IMR-90 (cell line): ENCODE measurements around the gene ROCK2. TPM values are rescaled to one million over a fixed set of nuclear protein-coding genes. Genes with fewer than 3 reads are reported as not detected.

Experiments used
- ATAC-seq: fragments of 200-7000 bp; cut with Tn5 transposase; 2 replicates; pipeline ENCODE4 v1.9.1; 2020; ENCODE audit warnings: low read depth, mild to moderate bottlenecking, moderate library complexity
- BruUV-seq: library from RNA; stranded (reverse); fragments of 400-500 nt; replicated peaks from 2 replicates; lab custom pipeline; 2021; lab: Mats Ljungman, UMichigan
- CTCF ChIA-PET: fragments of 300-600 bp; formaldehyde crosslinking; extraction: SDS; loops from one replicate; lab custom pipeline; 2021; ENCODE audit warnings: antibody characterized with exemption; lab: Yijun Ruan, JAX
- POLR2A ChIA-PET: fragments of 300-600 bp; sonication (Branson Sonifier 250); formaldehyde crosslinking; loops from one replicate; lab custom pipeline; 2022; ENCODE audit warnings: antibody characterized with exemption; ENCODE audit not compliant: unreplicated experiment; lab: Charles Lee
- DNase-seq: peaks from one replicate; pipeline ENCODE4 v3.0.0; 2013
- H2AFZ ChIP-seq: replicated peaks from 2 replicates; pipeline ENCODE3; 2013; ENCODE audit warnings: low read length, mild to moderate bottlenecking; ENCODE audit not compliant: poor library complexity
- H2AK5ac ChIP-seq: 2 replicates; pipeline ENCODE4 v1.6.1; 2013; ENCODE audit warnings: low read depth, low read length, inconsistent platforms
- H2AK9ac ChIP-seq: replicated peaks from 2 replicates; pipeline ENCODE3; 2013; ENCODE audit warnings: mild to moderate bottlenecking, low read depth, low read length, moderate library complexity; ENCODE audit not compliant: poor library complexity
- H2BK120ac ChIP-seq: 2 replicates; pipeline ENCODE4 v1.6.1; 2013; ENCODE audit warnings: low read depth, low read length, inconsistent platforms
- H2BK15ac ChIP-seq: 3 replicates; pipeline ENCODE4 v1.6.1; 2013; ENCODE audit warnings: low read depth, low read length, inconsistent platforms
- H2BK20ac ChIP-seq: 2 replicates; pipeline ENCODE4 v1.6.1; 2013; ENCODE audit warnings: low read depth, mild to moderate bottlenecking, inconsistent platforms, low read length, moderate library complexity
- H2BK5ac ChIP-seq: 2 replicates; pipeline ENCODE4 v1.6.1; 2013; ENCODE audit warnings: mild to moderate bottlenecking, low read depth, low read length, inconsistent platforms; ENCODE audit not compliant: poor library complexity, severe bottlenecking
- H3K14ac ChIP-seq: replicated peaks from 2 replicates; pipeline ENCODE4 v1.6.1; 2013; ENCODE audit warnings: low read depth, low read length, inconsistent platforms
- H3K18ac ChIP-seq: 2 replicates; pipeline ENCODE4 v1.6.1; 2013; ENCODE audit warnings: low read depth, low read length, control low read depth
- H3K23ac ChIP-seq: 2 replicates; pipeline ENCODE4 v1.6.1; 2013; ENCODE audit warnings: low read depth, low read length, inconsistent platforms
- H3K27ac ChIP-seq: 2 replicates; pipeline ENCODE4 v1.5.1; 2013; ENCODE audit warnings: mild to moderate bottlenecking, control low read depth, low read length; ENCODE audit not compliant: insufficient read depth
- H3K27me3 ChIP-seq: 2 replicates; pipeline ENCODE4 v1.6.1; 2013; ENCODE audit warnings: low read length; ENCODE audit not compliant: control insufficient read depth, insufficient read depth
- H3K36me3 ChIP-seq: 2 replicates; pipeline ENCODE4 v1.6.1; 2013; ENCODE audit warnings: low read length, mixed read lengths; ENCODE audit not compliant: control insufficient read depth, insufficient read depth
- H3K4ac ChIP-seq: 2 replicates; pipeline ENCODE4 v1.6.1; 2013; ENCODE audit warnings: low read depth, low read length, inconsistent platforms
- H3K4me1 ChIP-seq: 2 replicates; pipeline ENCODE4 v1.6.1; 2013; ENCODE audit warnings: low read length, mixed read lengths; ENCODE audit not compliant: control insufficient read depth, insufficient read depth
- H3K4me2 ChIP-seq: 2 replicates; pipeline ENCODE4 v1.6.1; 2013; ENCODE audit warnings: low read depth, mild to moderate bottlenecking, control low read depth, low read length, moderate library complexity
- H3K4me3 ChIP-seq: 2 replicates; pipeline ENCODE4 v1.5.1; 2013; ENCODE audit warnings: low read depth, mild to moderate bottlenecking, control low read depth, low read length, moderate library complexity; ENCODE audit not compliant: insufficient read depth
- H3K56ac ChIP-seq: 2 replicates; pipeline ENCODE4 v1.6.1; 2013; ENCODE audit warnings: low read length, inconsistent platforms; ENCODE audit not compliant: insufficient read depth; ENCODE audit errors: extremely low read depth
- H3K79me1 ChIP-seq, 2 experiments: 2 replicates each; pipeline ENCODE4 v1.6.1; 2013; ENCODE audit warnings: low read length in 2 of 2, inconsistent platforms in 1 of 2, low read depth in 1 of 2
- H3K9ac ChIP-seq: 2 replicates; pipeline ENCODE4 v1.6.1; 2013; ENCODE audit warnings: low read depth, low read length, control low read depth
- H3K9me1 ChIP-seq: 2 replicates; pipeline ENCODE4 v1.6.1; 2013; ENCODE audit warnings: low read length, inconsistent platforms; ENCODE audit not compliant: insufficient read depth
- H3K9me3 ChIP-seq: 2 replicates; pipeline ENCODE4 v1.6.1; 2013; ENCODE audit warnings: low read length; ENCODE audit not compliant: control insufficient read depth, insufficient read depth
- H4K20me1 ChIP-seq: 2 replicates; pipeline ENCODE4 v1.6.1; 2013; ENCODE audit warnings: low read length, inconsistent platforms; ENCODE audit not compliant: insufficient read depth
- H4K5ac ChIP-seq: 2 replicates; pipeline ENCODE4 v1.6.1; 2013; ENCODE audit warnings: mild to moderate bottlenecking, low read depth, low read length, control low read depth
- H4K8ac ChIP-seq, 2 experiments: 2 replicates each; pipeline ENCODE4 v1.6.1; 2013; ENCODE audit warnings: low read depth in 2 of 2, low read length in 2 of 2, control low read depth in 1 of 2, inconsistent platforms in 1 of 2
- H4K91ac ChIP-seq: 2 replicates; pipeline ENCODE4 v1.6.1; 2013; ENCODE audit warnings: low read depth, low read length, inconsistent platforms; ENCODE audit not compliant: insufficient read depth
- BHLHE40 ChIP-seq: fragments of 150-350 bp; IDR thresholded peaks from 2 replicates; pipeline ENCODE4 v1.6.1; 2016; ENCODE audit warnings: mild to moderate bottlenecking, low read depth, low read length
- CEBPB ChIP-seq: IDR thresholded peaks from 2 replicates; pipeline ENCODE4 v1.6.1; 2012; ENCODE audit warnings: low read depth, low read length, improper control_type of control experiment
- CTCF ChIP-seq: conservative IDR thresholded peaks from 2 replicates; pipeline ENCODE4 v1.5.1; 2012; ENCODE audit warnings: mild to moderate bottlenecking, low read depth, low read length, improper control_type of control experiment
- FOS ChIP-seq: fragments of 150-350 bp; IDR thresholded peaks from 2 replicates; pipeline ENCODE4 v1.6.1; 2016; ENCODE audit warnings: low read depth, low read length
- MAFK ChIP-seq: IDR thresholded peaks from 2 replicates; pipeline ENCODE4 v1.6.1; 2012; ENCODE audit warnings: low read depth, low read length, improper control_type of control experiment
- MAZ ChIP-seq: IDR thresholded peaks from 2 replicates; pipeline ENCODE4 v1.6.1; 2012; ENCODE audit warnings: low read depth, mild to moderate bottlenecking, low read length, improper control_type of control experiment, moderate library complexity, borderline replicate concordance
- MXI1 ChIP-seq: IDR thresholded peaks from 2 replicates; pipeline ENCODE4 v1.6.1; 2012; ENCODE audit warnings: low read depth, mild to moderate bottlenecking, low read length, moderate library complexity, borderline replicate concordance
- NFE2L2 ChIP-seq: fragments of 150-350 bp; IDR thresholded peaks from 2 replicates; pipeline ENCODE4 v1.6.1; 2016; ENCODE audit warnings: low read depth, mild to moderate bottlenecking, low read length
- POLR2A ChIP-seq: IDR thresholded peaks from 2 replicates; pipeline ENCODE4 v1.6.1; 2012; ENCODE audit warnings: mild to moderate bottlenecking, low read depth, low read length
- RAD21 ChIP-seq: IDR thresholded peaks from 2 replicates; pipeline ENCODE4 v1.6.1; 2012; ENCODE audit warnings: low read length, improper control_type of control experiment
- RCOR1 ChIP-seq: IDR thresholded peaks from 2 replicates; pipeline ENCODE4 v1.6.1; 2012; ENCODE audit warnings: mild to moderate bottlenecking, low read length, improper control_type of control experiment; ENCODE audit not compliant: insufficient replicate concordance
- RFX5 ChIP-seq: IDR thresholded peaks from 2 replicates; pipeline ENCODE4 v1.8.0; 2012; ENCODE audit warnings: low read depth, mild to moderate bottlenecking, low read length, moderate library complexity
- SMC3 ChIP-seq: fragments of 150-350 bp; IDR thresholded peaks from 2 replicates; pipeline ENCODE4 v1.6.1; 2016; ENCODE audit warnings: low read depth, mild to moderate bottlenecking, antibody characterized with exemption, low read length, moderate library complexity
- WGBS, 2 experiments: methylation state at CpG; one replicate each; pipeline versions ENCODE4 v1.1.5 to v1.1.7; 2013; ENCODE audit warnings: missing lambda C conversion rate in 2 of 2; ENCODE audit not compliant: insufficient read length in 1 of 2; ENCODE audit errors: extremely low coverage in 2 of 2; 5-methylcytosine and 5-hydroxymethylcytosine counted together
- dilution Hi-C: fragments of 300-500 bp; cut with HindIII; formaldehyde crosslinking; loops from one replicate; pipeline ENCODE4 v1.14.3; 2018; ENCODE audit warnings: low sequenced_read_pairs; ENCODE audit not compliant: unreplicated experiment
- in situ Hi-C: fragments of 300-500 bp; cut with MboI; formaldehyde crosslinking; loops from 3 replicates; pipeline ENCODE4 v1.14.3; 2019; ENCODE audit warnings: low sequenced_read_pairs, inconsistent platforms, mixed read lengths
- intact Hi-C: fragments of 100-400 bp; cut with micrococcal nuclease; formaldehyde crosslinking; loops from 2 replicates; pipeline ENCODE4 v1.10.0; 2022
- polyA plus RNA-seq, 3 experiments: library from polyadenylated mRNA; depleted of rRNA; stranded (reverse); fragments of >200 nt; gene quantifications; 2 replicates each; pipeline ENCODE4 v1.2.3, GENCODE V29; 2012; ENCODE audit warnings: low replicate concordance in 1 of 3
- total RNA-seq: library from RNA; depleted of rRNA; stranded (reverse); fragments of >200 nt; gene quantifications from 2 replicates; pipeline ENCODE4 v1.2.3, GENCODE V29; 2012
- TF ChIP-seq, protein P1 (sequence below): fragments of 150-350 bp; IDR thresholded peaks from 2 replicates; pipeline ENCODE4 v1.6.1; 2016; ENCODE audit warnings: low read depth, mild to moderate bottlenecking, low read length, moderate library complexity, borderline replicate concordance
- TF ChIP-seq, protein P2 (sequence below): fragments of 150-350 bp; IDR thresholded peaks from 2 replicates; pipeline ENCODE4 v1.6.1; 2017; ENCODE audit warnings: mild to moderate bottlenecking, antibody characterized with exemption, low read length, low read depth

ROCK2 gene
- total and polyA plus RNA-seq, 2 of the 4 experiments (the other 2 are of a cell fraction), result 9.0 to 28.3 TPM

DNA sequence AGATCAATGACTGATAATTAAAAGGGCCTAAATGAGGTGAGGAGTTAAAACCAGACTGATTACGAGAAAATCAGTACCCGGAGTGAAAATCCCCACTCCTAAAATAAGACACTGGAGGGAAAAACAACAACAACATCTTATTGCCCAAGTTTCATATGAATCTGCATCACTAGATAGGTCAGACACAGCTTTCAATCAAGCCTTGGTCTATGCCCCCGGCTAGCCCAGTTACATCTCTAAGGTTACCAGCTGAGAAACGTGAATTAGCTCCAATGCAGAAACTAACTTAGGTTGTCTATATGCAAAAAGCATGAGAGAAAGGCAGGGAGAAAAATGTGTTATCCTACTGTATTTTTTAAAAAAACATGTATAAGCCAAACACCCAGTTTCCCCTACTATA is 53.7 kb downstream of the ROCK2 start:
- Histone ChIP-seq H3K27me3 (no peaks in the 10 kb centered on the region), H3K18ac (no peak overlapping the region), H2AK9ac (no peak overlapping the region), H2BK120ac (no peak overlapping the region), H4K5ac (no peak overlapping the region), H3K36me3 (no peaks in the 10 kb centered on the region), H3K9me3 (no peaks in the 10 kb centered on the region), H4K8ac (no peak overlapping the region), H3K27ac (no peak overlapping the region), H3K4me2 (no peak overlapping the region), H3K79me1 (peaks cover 15 to 55% of the 10 kb centered on the region in 2 experiments), H2AFZ (no peak overlapping the region), H3K4ac (no peak overlapping the region), H2AK5ac (no peak overlapping the region), H4K20me1 (peaks cover 67% of the 10 kb centered on the region), H3K9ac (no peak overlapping the region), H2BK15ac (no peak overlapping the region), H2BK20ac (no peak overlapping the region), H3K23ac (no peak overlapping the region), H3K14ac (no peak overlapping the region), H3K4me3 (no peak overlapping the region), H2BK5ac (no peak overlapping the region), H3K56ac (no peak overlapping the region), H3K9me1 (peaks cover 3% of the 10 kb centered on the region; the same call in 1 of the 2 replicates), H3K4me1 (no peaks in the 10 kb centered on the region), H4K91ac (no peak overlapping the region)
- DNase-seq, result no peak
- no peak for TF ChIP-seq MAFK
- TF ChIP-seq CEBPB, result no peak
- no peak for TF ChIP-seq RFX5
- TF ChIP-seq SMC3, result no peak
- TF ChIP-seq FOS, result no peak
- no peak for TF ChIP-seq MXI1
- TF ChIP-seq, protein P1, sequence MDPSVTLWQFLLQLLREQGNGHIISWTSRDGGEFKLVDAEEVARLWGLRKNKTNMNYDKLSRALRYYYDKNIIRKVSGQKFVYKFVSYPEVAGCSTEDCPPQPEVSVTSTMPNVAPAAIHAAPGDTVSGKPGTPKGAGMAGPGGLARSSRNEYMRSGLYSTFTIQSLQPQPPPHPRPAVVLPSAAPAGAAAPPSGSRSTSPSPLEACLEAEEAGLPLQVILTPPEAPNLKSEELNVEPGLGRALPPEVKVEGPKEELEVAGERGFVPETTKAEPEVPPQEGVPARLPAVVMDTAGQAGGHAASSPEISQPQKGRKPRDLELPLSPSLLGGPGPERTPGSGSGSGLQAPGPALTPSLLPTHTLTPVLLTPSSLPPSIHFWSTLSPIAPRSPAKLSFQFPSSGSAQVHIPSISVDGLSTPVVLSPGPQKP, result no peak
- TF ChIP-seq, protein P2, sequence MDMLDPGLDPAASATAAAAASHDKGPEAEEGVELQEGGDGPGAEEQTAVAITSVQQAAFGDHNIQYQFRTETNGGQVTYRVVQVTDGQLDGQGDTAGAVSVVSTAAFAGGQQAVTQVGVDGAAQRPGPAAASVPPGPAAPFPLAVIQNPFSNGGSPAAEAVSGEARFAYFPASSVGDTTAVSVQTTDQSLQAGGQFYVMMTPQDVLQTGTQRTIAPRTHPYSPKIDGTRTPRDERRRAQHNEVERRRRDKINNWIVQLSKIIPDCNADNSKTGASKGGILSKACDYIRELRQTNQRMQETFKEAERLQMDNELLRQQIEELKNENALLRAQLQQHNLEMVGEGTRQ, result no peak
- TF ChIP-seq RAD21, result no peak
- no peak for TF ChIP-seq CTCF
- TF ChIP-seq NFE2L2, result no peak
- TF ChIP-seq RCOR1, result no peak
- no peak for TF ChIP-seq MAZ
- no peak for TF ChIP-seq POLR2A
- no peak for TF ChIP-seq BHLHE40
- no TSS peak for BruUV-seq
- no peak for ATAC-seq
- CTCF ChIA-PET, result no interaction called here
- intact Hi-C loops, result loop anchor here (5.0 kb wide), 1 partner anchor 43 kb away; no protein-coding TSS in a partner anchor
- in situ Hi-C loops, result no loop called here
- dilution Hi-C loops, result no loop called here
- POLR2A ChIA-PET, result no interaction called here
- WGBS, 2 experiments, result no CpG with 5 or more reads among the region's 4 CpGs
